Fibroblast of villous mesenchyme (primary cell): ENCODE data around the gene UBE2E1. TPM values are rescaled to one million over a fixed set of nuclear protein-coding genes. Genes with fewer than 3 reads are reported as not detected.

ENCODE experiments used
- DNase-seq: peaks from one replicate; pipeline ENCODE4 v3.0.0-alpha.2; 2010; ENCODE audit warnings: low read depth
- H3K4me3 ChIP-seq: 2 replicates; pipeline ENCODE4 v1.5.1; 2011; ENCODE audit warnings: low read depth, mild to moderate bottlenecking, low read length
- total RNA-seq: library from RNA; depleted of rRNA; stranded (reverse); fragments of >200 nt; gene quantifications from 2 replicates; pipeline ENCODE4 v1.2.3, GENCODE V29; 2012
- TF ChIP-seq, protein P1 (sequence below): IDR thresholded peaks from 2 replicates; pipeline ENCODE4 v1.5.1; 2012; ENCODE audit warnings: low read depth, mild to moderate bottlenecking, low read length; ENCODE audit not compliant: insufficient read depth

UBE2E1 gene
- total RNA-seq, 1 donor = 69.5 TPM

- H3K4me3 ChIP-seq = no peak overlapping the region
- TF ChIP-seq, protein P1, sequence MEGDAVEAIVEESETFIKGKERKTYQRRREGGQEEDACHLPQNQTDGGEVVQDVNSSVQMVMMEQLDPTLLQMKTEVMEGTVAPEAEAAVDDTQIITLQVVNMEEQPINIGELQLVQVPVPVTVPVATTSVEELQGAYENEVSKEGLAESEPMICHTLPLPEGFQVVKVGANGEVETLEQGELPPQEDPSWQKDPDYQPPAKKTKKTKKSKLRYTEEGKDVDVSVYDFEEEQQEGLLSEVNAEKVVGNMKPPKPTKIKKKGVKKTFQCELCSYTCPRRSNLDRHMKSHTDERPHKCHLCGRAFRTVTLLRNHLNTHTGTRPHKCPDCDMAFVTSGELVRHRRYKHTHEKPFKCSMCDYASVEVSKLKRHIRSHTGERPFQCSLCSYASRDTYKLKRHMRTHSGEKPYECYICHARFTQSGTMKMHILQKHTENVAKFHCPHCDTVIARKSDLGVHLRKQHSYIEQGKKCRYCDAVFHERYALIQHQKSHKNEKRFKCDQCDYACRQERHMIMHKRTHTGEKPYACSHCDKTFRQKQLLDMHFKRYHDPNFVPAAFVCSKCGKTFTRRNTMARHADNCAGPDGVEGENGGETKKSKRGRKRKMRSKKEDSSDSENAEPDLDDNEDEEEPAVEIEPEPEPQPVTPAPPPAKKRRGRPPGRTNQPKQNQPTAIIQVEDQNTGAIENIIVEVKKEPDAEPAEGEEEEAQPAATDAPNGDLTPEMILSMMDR = no peak
- DNase-seq = no peak
Observed at GRCh38 chr3:23919628-23920027, 113.9 kb downstream of the UBE2E1 start.

- no peak for DNase-seq
- TF ChIP-seq, protein P1 = no peak
- no peak overlapping the region for H3K4me3 ChIP-seq
Observed at GRCh38 chr3:23920151-23920655, 114.4 kb downstream of the UBE2E1 start.

- TF ChIP-seq, protein P1 = no peak
- DNase-seq = no peak
- no peak overlapping the region for H3K4me3 ChIP-seq
Observed at GRCh38 chr3:23921052-23921511, 115.3 kb downstream of the UBE2E1 start.

DNA sequence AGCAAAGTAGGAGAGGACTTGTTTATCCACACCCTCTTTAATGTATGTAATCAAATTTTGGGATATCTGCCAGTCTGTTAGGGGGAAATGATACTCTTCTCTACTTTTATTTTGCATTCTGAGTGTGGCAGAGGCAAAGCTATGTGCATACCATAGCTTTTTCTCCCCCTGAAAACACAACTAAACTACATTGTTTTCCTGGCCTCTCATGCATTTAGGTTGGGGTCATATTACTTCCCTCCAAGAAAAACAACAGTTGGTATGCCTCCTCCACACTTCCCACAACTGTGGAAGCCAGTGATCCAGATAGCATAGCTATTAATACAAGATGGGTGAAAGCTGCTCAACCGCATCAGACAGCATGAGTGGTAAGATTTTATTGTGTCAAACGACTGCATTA lies 118.0 kb downstream of the UBE2E1 start:
- TF ChIP-seq, protein P1 = no peak
- DNase-seq = peak; percentile 47
- no peak overlapping the region for H3K4me3 ChIP-seq

DNA sequence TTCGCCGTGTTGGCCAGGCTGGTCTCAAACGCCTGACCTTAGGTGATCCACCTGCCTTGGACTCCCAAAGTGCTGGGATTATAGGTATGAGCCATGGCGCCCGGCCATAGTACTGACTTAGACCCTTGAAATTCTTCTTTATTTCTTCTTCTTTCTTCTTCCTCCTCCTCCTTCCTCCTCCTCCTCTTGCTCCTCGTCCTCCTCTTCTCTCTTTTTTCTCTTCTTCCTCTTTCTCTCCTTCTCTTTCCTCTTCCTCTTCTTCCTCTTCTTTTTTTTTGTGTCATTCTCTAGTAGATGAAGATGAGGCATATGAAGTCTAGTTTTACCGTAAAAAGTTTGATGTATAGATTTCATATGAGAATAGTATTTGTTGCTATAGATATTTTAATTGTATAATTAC lies 120.5 kb downstream of the UBE2E1 start:
- H3K4me3 ChIP-seq = no peak overlapping the region
- DNase-seq = no peak
- TF ChIP-seq, protein P1 = no peak

DNA sequence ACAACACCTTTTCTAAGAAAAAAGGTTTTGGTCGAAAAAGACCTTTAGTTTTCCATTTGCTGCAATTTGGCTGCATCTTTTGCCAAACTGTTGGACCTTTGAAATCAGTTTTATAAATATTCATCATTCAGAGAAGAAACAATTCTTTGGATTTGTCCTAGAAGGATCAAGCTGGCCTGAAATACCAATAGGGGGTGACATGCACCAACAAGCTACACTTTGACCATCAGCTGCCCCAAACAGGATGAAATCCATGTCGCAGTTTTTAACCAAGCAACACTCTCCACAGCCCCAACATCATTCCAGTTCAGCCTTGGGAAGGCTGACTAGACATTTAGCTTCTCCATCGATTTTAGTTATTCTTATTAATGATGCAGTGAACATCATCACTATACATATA lies 121.0 kb downstream of the UBE2E1 start:
- no peak overlapping the region for H3K4me3 ChIP-seq
- no peak for DNase-seq
- TF ChIP-seq, protein P1 = no peak

GRCh38 chr3:23928524-23928923 lies 122.8 kb downstream of the UBE2E1 start:
- no peak for DNase-seq
- no peak overlapping the region for H3K4me3 ChIP-seq
- TF ChIP-seq, protein P1 = no peak
